NCI-H1105 (cell line): ENCODE results near the gene TTC39C.
"Not testable (repeated sequence)": the region's sequence is repeated elsewhere in the genome, so short reads cannot be mapped to it uniquely, and the experiment has no call there.

Source experiments
- DNase-seq: peaks from one replicate; lab custom pipeline; 2025; lab: John Stamatoyannopoulos, UW

The TTC39C gene

GRCh38 chr18:24136967-24137373 is 122.4 kb downstream of the TTC39C start:
- DNase-seq, result no peak

GRCh38 chr18:24138409-24138788 is 123.8 kb downstream of the TTC39C start:
- no peak for DNase-seq

GRCh38 chr18:24138789-24139616 is 124.4 kb downstream of the TTC39C start, which contains the start of gene CABYR:
Gene CABYR (plus strand): TSS chr18:24139062. CDS start chr18:24143115, 4,053 bp downstream.
- DNase-seq, result peak; percentile 94

- DNase-seq, result no peak
Measured at GRCh38 chr18:24140697-24141096, 126.1 kb downstream of the TTC39C start.

- no peak for DNase-seq
Measured at GRCh38 chr18:24142376-24142775, 127.8 kb downstream of the TTC39C start.

- DNase-seq, result not testable (repeated sequence)
Measured at GRCh38 chr18:24149591-24149990, 135.0 kb downstream of the TTC39C start.

GRCh38 chr18:24153397-24153796 is 138.8 kb downstream of the TTC39C start:
- DNase-seq, result no peak

- DNase-seq, result no peak
Measured at GRCh38 chr18:24157855-24158254, 143.3 kb downstream of the TTC39C start.

- no peak for DNase-seq
Measured at GRCh38 chr18:24160086-24160485, 145.5 kb downstream of the TTC39C start.

GRCh38 chr18:24161304-24161703 is 146.8 kb downstream of the TTC39C start:
- DNase-seq, result no peak

GRCh38 chr18:24168496-24168895 is 153.9 kb downstream of the TTC39C start:
- DNase-seq, result no peak

- DNase-seq, result no peak
Measured at GRCh38 chr18:24170360-24170759, 155.8 kb downstream of the TTC39C start.

GRCh38 chr18:24173997-24174396 is 159.4 kb downstream of the TTC39C start:
- no peak for DNase-seq

- DNase-seq, result peak; percentile 21
Measured at GRCh38 chr18:24176727-24177416, 162.3 kb downstream of the TTC39C start.

GRCh38 chr18:24177499-24178133 is 163.1 kb downstream of the TTC39C start:
- DNase-seq, result no peak

GRCh38 chr18:24180048-24180447 is 165.5 kb downstream of the TTC39C start:
- no peak for DNase-seq

- no peak for DNase-seq
Measured at GRCh38 chr18:24181806-24182205, 167.3 kb downstream of the TTC39C start.
